Small intestine (tissue), 7 donors: ENCODE data around the gene UBXN6. TPM values are rescaled to one million over a fixed set of nuclear protein-coding genes. Genes with fewer than 3 reads are reported as not detected.

ENCODE experiments used
- DNase-seq, 2 donors: peaks; one replicate each; pipeline versions ENCODE4 v3.0.0 to v3.0.0-alpha.2; 2013
- FAIRE-seq: peaks from 2 replicates; lab custom pipeline; 2012; peaks lifted over from hg19 to GRCh38; lab: Jason Lieb, UNC
- H3K27ac ChIP-seq, 3 donors: one replicate each; pipeline ENCODE4 v1.5.1; 2013; ENCODE audit warnings: low read length in 2 of 3, mild to moderate bottlenecking in 2 of 3, control low read depth in 1 of 3, inconsistent platforms in 1 of 3, low read depth in 1 of 3, moderate library complexity in 1 of 3
- H3K27me3 ChIP-seq, 3 donors: one replicate each; pipeline ENCODE4 v1.6.1; 2013; ENCODE audit warnings: low read length in 3 of 3, inconsistent platforms in 1 of 3; ENCODE audit not compliant: control insufficient read depth in 3 of 3, insufficient read depth in 3 of 3
- H3K36me3 ChIP-seq, 3 donors: one replicate each; pipeline ENCODE4 v1.6.1; 2013; ENCODE audit warnings: low read length in 3 of 3, inconsistent platforms in 1 of 3, low read depth in 1 of 3, mild to moderate bottlenecking in 1 of 3, moderate library complexity in 1 of 3; ENCODE audit not compliant: control insufficient read depth in 3 of 3, insufficient read depth in 2 of 3
- H3K4me1 ChIP-seq, 3 donors: one replicate each; pipeline ENCODE4 v1.6.1; 2013; ENCODE audit warnings: low read length in 2 of 3, inconsistent platforms in 1 of 3, low read depth in 1 of 3, mild to moderate bottlenecking in 1 of 3, moderate library complexity in 1 of 3; ENCODE audit not compliant: control insufficient read depth in 3 of 3, insufficient read depth in 2 of 3
- H3K4me3 ChIP-seq, 3 donors: one replicate each; pipeline ENCODE4 v1.5.1; 2013; ENCODE audit warnings: low read length in 3 of 3, control low read depth in 1 of 3, inconsistent platforms in 1 of 3, low read depth in 1 of 3, mild to moderate bottlenecking in 1 of 3, moderate library complexity in 1 of 3
- H3K9me3 ChIP-seq, 2 donors: one replicate each; pipeline ENCODE4 v1.6.1; 2013; ENCODE audit warnings: low read depth in 1 of 2, low read length in 1 of 2; ENCODE audit not compliant: control insufficient read depth in 2 of 2, insufficient read depth in 1 of 2
- WGBS, 3 donors: extraction: QIAGEN DNeasy Blood & Tissue Kit; methylation state at CpG; one replicate each; pipeline ENCODE4 v1.1.7; 2013; 5-methylcytosine and 5-hydroxymethylcytosine counted together
- polyA plus RNA-seq, 4 donors: library from polyadenylated mRNA; stranded (reverse) in 3 of 4; unstranded in 1 of 4; fragments of 200-250 nt in 3 of 4; fragments of 120-200 nt in 1 of 4; gene quantifications; one replicate each; pipeline versions ENCODE4 v1.2.1 to v1.2.3, GENCODE V29; 2013
- donor health status: healthy with polysubstance abuse.
- donor health status: control.
- donor health status: control.
- donor health status: Bipolar disorder and iron deficiency.
- donor health status: healthy.

The UBXN6 gene
- polyA plus RNA-seq, 4 donors = 82.7 to 194 (median 133) TPM

- FAIRE-seq (no peak), DNase-seq (no peak)
- peaks cover 5 to 73% (median 9%) of the 10 kb centered on the region in 3 donors for H3K36me3 ChIP-seq
- H3K27me3 ChIP-seq = no peaks in the 10 kb centered on the region
- no peak overlapping the region for H3K27ac ChIP-seq
- H3K4me3 ChIP-seq = no peak overlapping the region
- 89 to 94% (median 91%) methylated on average over 10 of the region's 10 CpGs for WGBS, 3 donors
- no peaks in the 10 kb centered on the region for H3K4me1 ChIP-seq
- no peaks in the 10 kb centered on the region for H3K9me3 ChIP-seq
Measured at GRCh38 chr19:4503825-4504170, 46.2 kb upstream of the UBXN6 start.

- H3K27ac ChIP-seq = no peak overlapping the region
Measured at GRCh38 chr19:4503132-4503824, 45.7 kb upstream of the UBXN6 start.

GRCh38 chr19:4502282-4503131, 44.9 kb upstream of the UBXN6 start:
- H3K4me1 ChIP-seq = no peaks in the 10 kb centered on the region
- FAIRE-seq = no peak
- WGBS, 3 donors = 89 to 95% (median 92%) methylated on average over 36 to 37 of the region's 37 CpGs
- H3K36me3 ChIP-seq = peaks cover 9 to 86% (median 16%) of the 10 kb centered on the region in 3 donors
- DNase-seq = no peak
- H3K9me3 ChIP-seq = no peaks in the 10 kb centered on the region
- H3K4me3 ChIP-seq = no peak overlapping the region
- no peak overlapping the region for H3K27ac ChIP-seq
- no peaks in the 10 kb centered on the region for H3K27me3 ChIP-seq

More at GRCh38 chr19:4503132-4503824, 45.7 kb upstream of the UBXN6 start:
- no peak for FAIRE-seq
- no peaks in the 10 kb centered on the region for H3K9me3 ChIP-seq
- WGBS, 3 donors = 89 to 93% (median 92%) methylated on average over 23 to 25 of the region's 25 CpGs
- no peaks in the 10 kb centered on the region for H3K4me1 ChIP-seq
- no peak for DNase-seq
- H3K27me3 ChIP-seq = no peaks in the 10 kb centered on the region
- H3K36me3 ChIP-seq = peaks cover 5 to 78% (median 12%) of the 10 kb centered on the region in 3 donors
- no peak overlapping the region for H3K4me3 ChIP-seq

GRCh38 chr19:4501691-4502090, 44.1 kb upstream of the UBXN6 start:
- no peak for FAIRE-seq
- WGBS, 3 donors = 91 to 96% (median 94%) methylated on average over 19 to 25 of the region's 25 CpGs
- no peaks in the 10 kb centered on the region for H3K9me3 ChIP-seq
- H3K36me3 ChIP-seq = peaks cover 11 to 93% (median 16%) of the 10 kb centered on the region in 3 donors
- no peak overlapping the region for H3K4me3 ChIP-seq
- no peak overlapping the region for H3K27ac ChIP-seq
- no peaks in the 10 kb centered on the region for H3K27me3 ChIP-seq
- DNase-seq = no peak
- H3K4me1 ChIP-seq = no peaks in the 10 kb centered on the region

- FAIRE-seq (no peak), DNase-seq (no peak)
- Histone ChIP-seq H3K9me3 (no peaks in the 10 kb centered on the region), H3K36me3 (peaks cover 11 to 94% (median 19%) of the 10 kb centered on the region in 3 donors), H3K4me3 (no peak overlapping the region), H3K27ac (no peak overlapping the region), H3K4me1 (no peaks in the 10 kb centered on the region), H3K27me3 (no peaks in the 10 kb centered on the region)
- 89 to 94% (median 94%) methylated on average over 27 to 29 of the region's 29 CpGs for WGBS, 3 donors
Measured at GRCh38 chr19:4500841-4501591, 43.4 kb upstream of the UBXN6 start.

DNA sequence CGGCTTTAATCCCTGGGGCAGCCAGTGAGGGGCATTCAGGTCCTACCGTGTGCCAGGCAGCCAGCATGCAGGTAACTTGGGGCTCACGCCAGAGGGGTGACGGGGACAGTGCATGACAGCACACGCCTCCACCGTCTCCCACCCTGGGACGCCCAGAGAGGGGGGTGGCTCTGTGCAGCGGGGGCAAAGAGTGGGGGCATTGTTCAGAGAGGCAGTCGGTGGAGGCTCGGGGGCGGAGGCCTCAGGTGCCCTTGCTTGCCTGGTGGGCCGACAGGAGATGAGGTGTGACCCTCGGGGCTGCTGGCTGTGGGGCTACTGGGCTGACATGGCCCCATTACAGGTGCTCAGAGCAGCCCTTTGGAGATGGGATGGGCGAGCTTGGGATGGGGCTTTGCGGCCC, 42.3 kb upstream of the UBXN6 start:
- WGBS, 3 donors = 93 to 96% (median 94%) methylated on average over 15 of the region's 15 CpGs
- H3K4me1 ChIP-seq = no peaks in the 10 kb centered on the region
- no peak overlapping the region for H3K4me3 ChIP-seq
- no peak overlapping the region for H3K27ac ChIP-seq
- H3K9me3 ChIP-seq = no peaks in the 10 kb centered on the region
- no peak for DNase-seq
- no peak for FAIRE-seq
- H3K27me3 ChIP-seq = no peaks in the 10 kb centered on the region
- peaks cover 15 to 91% (median 19%) of the 10 kb centered on the region in 3 donors for H3K36me3 ChIP-seq

DNA sequence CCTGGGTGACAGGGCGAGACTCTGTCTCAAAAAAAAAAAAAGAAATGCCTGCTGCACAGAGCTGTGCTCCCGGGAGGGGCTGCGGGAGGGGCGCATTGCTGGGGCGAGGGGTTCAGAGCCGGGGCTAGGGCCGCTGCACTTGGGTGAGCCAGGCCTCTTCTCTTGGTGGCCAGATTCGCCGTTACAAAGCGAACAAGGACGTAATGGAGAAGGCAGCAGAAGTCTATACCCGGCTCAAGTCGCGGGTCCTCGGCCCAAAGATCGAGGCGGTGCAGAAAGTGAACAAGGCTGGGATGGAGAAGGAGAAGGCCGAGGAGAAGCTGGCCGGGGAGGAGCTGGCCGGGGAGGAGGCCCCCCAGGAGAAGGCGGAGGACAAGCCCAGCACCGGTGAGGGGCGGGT, 41.7 kb upstream of the UBXN6 start:
- 94 to 97% (median 96%) methylated on average over 20 to 23 of the region's 23 CpGs for WGBS, 3 donors
- no peak for FAIRE-seq
- peaks cover 17 to 90% (median 25%) of the 10 kb centered on the region in 3 donors for H3K36me3 ChIP-seq
- no peak for DNase-seq
- H3K27me3 ChIP-seq = no peaks in the 10 kb centered on the region
- no peak overlapping the region for H3K27ac ChIP-seq
- H3K4me3 ChIP-seq = no peak overlapping the region
- no peaks in the 10 kb centered on the region for H3K4me1 ChIP-seq
- H3K9me3 ChIP-seq = no peaks in the 10 kb centered on the region

- no peak for FAIRE-seq
- 94 to 96% (median 95%) methylated on average over 10 to 12 of the region's 12 CpGs for WGBS, 3 donors
Measured at GRCh38 chr19:4498694-4499093, 41.1 kb upstream of the UBXN6 start.

More at GRCh38 chr19:4498694-4499093, 41.1 kb upstream of the UBXN6 start:
- Histone ChIP-seq H3K27me3 (no peaks in the 10 kb centered on the region), H3K9me3 (no peaks in the 10 kb centered on the region), H3K4me3 (no peak overlapping the region), H3K4me1 (no peaks in the 10 kb centered on the region), H3K27ac (no peak overlapping the region), H3K36me3 (peaks cover 23 to 89% (median 26%) of the 10 kb centered on the region in 3 donors)
- no peak for DNase-seq
